GM18526 (cell line): ENCODE data around the gene OR2T11.
"Not testable (repeated sequence)": the region's sequence is repeated elsewhere in the genome, so short reads cannot be mapped to it uniquely, and the experiment has no call there.

Experiments used
- POLR2A ChIP-seq: IDR thresholded peaks from 3 replicates; pipeline ENCODE4 v1.6.1; 2011; ENCODE audit not compliant: insufficient read length; ENCODE audit errors: extremely low read depth

OR2T11 gene, protein sequence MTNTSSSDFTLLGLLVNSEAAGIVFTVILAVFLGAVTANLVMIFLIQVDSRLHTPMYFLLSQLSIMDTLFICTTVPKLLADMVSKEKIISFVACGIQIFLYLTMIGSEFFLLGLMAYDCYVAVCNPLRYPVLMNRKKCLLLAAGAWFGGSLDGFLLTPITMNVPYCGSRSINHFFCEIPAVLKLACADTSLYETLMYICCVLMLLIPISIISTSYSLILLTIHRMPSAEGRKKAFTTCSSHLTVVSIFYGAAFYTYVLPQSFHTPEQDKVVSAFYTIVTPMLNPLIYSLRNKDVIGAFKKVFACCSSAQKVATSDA

DNA sequence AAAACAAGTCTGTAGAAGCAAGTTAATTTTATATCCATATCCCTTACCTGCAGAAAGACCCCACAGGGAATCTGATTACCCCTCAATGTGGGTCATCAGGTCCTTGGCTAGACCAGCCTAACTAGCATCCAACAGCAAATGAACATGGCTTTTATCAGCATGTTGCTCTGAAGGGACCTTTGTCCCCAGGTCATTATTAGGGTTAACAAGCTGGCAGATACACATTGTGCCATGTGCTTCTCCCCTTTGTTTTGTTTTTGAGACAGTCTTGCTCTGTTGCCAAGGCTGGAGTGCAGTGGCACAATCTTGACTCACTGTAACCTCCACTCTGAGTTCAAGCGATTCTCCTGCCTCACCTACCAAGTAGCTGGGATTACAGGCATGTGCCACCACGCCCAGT lies at the start of gene OR2T11:
TSS of gene OR2T11 (minus strand) at position 101 of the 400 bp plus-strand sequence. CDS start 7,963 bp downstream, outside the sequence.
- not testable (repeated sequence) for TF ChIP-seq POLR2A

DNA sequence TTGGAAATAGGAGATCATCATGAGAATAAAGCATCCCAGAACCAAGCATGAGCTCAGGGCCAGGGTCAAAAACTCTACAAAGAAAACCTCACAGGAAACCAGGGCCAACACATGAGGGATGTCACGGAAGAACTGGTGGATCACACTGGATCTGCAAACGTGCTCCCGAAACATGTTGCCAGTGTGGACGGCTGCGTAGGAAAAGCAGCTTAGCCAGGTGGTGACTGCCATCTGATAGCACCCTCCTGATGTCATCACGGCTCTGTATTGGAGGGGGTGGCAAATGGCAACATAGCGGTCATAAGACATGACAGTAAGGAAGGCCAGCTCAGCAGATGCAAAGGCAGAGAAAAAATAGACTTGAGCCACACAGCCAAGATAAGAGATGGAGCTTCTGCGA lies 46.8 kb upstream of the OR2T11 start:
- no peak for TF ChIP-seq POLR2A

DNA sequence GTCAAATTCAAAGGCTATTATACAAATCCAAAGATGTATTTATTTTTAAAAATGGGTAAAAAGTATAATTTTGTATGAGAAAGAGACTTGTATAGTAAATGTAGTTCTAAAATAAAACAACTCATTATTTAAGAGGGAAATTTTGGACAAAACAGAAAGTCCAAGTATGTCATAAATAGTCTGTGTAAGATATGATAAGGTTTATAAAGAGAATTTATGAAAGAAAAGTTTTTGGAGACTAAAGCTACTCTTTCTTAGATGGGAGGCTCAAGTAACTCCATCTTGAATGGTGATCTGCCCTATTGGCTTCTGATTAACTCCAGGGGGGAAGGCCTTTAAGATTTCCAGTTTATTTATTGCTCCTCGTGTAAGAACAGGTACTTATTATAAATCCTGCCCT lies 35.1 kb upstream of the OR2T11 start:
- TF ChIP-seq POLR2A: no peak

DNA sequence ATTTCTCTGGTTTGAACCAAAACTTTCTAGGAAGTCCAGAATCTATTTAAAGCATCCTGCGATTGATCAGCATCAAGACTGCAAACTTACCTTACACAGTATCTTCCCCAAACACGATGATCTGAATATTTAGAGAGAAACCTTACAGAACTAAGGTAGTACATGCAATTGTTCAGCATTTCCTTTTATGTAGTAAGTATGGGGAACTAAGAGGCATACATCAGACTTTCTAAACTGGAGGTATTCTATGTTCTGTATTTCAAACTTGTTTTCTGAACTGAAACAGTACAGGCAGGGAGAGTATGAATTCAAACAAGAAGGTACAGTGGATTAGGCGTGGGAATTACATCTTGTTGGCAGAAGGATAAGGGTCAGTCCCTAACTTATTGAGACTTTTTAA lies 20.5 kb upstream of the OR2T11 start, which contains the start of gene OR2T27:
TSS of gene OR2T27 (minus strand) at position 175 of the 400 bp plus-strand sequence. CDS start 4,644 bp downstream, outside the sequence.
- not testable (repeated sequence) for TF ChIP-seq POLR2A

DNA sequence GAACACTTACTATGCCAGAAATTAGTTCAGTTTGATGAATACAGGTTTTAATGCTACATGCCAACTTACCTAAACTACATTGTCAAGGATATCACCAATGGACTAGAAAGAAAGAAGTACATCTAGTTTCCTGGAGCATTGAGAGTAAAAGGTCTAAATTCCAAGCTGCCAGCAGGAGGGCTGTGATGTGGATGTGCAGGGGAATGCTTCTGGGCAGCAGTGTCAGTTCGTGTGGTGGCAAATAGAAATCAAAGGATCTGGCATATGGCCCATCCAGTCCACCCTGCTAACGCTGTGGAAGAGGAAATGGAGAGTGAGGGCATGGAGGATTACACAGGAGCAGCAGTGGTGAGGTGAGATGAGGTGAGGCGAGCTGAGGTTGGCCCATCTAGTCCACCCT lies 10.3 kb upstream of the OR2T11 start, which contains the start of gene OR2T35:
TSS of gene OR2T35 (minus strand) at position 101 of the 400 bp plus-strand sequence. CDS start 6,020 bp downstream, outside the sequence.
- not testable (repeated sequence) for TF ChIP-seq POLR2A

DNA sequence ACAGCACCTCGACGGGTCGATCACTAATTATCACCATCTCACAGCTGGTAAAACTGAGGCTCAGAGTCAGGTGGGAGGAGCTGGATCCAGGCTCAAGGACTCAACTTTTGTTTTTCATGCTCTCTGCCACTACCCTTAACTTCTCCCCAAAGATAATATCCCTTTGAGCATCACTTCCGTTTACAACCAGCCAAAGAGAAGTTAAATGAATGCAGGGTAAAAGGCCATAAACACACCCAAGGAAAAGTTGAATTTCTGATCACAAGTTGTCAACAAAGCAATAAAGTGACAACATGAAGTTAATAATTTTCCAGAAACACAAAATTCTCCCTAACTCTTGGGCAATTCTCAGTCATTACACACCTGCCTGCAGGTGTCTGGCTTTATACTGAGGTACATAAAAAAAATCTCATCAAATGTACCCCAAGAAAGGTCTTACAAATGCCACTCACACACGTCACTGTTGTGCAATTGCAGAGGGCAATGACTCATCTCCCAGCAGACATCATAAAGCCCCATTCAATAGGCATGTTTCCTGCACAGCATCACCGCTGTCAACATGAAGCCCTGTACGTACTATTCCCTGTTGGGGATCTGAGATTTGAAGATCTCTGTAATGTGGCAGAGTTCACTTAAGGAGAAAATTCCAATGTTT lies 3.4 kb downstream of the OR2T11 start:
- no peak for TF ChIP-seq POLR2A

DNA sequence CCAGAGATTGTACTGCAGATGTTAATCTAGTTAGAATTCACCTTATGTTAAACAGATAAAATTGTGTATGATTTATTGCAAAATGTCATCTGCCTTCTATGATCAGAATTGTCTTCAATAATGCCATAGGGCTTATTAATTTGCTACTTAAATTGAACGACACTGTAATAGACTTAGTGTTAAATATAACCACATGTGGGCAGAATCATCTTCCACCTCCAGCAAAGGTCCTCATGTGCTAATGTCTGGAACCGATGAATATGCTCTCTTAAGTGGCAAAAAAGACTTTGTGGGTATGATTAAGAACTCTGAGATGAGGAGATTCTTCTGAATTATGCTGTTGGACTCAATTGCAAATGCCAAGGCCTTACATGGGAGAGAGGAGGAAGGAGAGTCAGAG lies 4.3 kb downstream of the OR2T11 start:
- TF ChIP-seq POLR2A: no peak

DNA sequence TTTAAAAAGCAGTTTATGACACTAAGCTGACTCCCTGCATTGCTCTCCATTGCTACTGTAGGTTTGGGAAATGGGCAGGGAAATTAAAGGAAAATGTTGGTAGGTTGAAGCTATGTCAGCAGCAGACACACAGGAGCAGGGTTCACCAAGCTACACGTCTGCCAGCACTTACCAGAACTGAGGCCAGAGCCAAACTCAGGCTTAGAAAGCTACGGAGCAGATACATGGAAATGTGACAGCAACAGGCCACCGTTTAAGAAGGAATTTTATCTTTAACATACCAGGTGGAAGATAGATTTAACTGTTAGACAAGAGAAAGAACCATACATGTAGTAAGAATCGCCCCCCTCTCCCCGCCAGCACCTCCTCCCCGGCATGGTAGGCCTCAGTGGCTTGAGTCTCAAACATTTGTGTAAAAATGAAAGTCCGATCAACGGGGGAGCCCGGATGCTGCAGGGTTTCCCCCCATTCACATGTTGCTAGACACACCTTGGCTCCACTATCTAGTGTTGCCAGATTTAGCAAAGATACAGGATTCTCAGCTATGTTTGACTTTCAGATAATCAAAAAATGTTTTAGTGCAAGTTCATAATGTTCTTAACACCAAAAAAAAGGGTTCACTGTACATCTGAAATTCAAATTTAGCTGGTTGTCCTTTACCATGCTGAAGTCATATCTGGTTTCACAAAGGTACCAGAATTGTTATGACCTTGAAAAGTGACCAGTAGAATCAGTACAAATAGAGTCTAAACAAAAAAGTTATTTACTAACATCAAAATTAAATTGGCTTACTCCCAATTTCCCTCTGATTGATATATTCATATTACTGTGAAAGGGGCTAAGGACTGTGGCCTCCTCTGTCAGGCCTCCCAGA lies 6.7 kb downstream of the OR2T11 start:
- TF ChIP-seq POLR2A: no peak

DNA sequence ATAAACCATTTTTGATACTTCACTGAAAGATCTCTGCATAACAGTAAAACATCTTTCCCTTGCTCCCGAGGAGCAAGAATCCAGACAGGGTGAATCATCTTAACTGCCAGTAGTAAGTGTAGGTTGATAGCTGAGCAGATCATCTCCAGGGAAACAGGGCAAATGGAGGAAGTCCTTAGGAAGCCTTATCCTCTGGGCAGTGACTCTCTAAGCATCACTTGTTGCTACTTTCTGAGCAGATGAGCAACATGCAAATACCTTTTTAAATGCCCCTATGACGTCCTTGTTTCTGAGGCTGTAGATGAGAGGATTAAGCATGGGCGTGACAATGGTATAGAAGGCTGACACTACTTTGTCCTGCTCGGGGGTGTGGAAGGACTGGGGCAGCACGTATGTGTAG lies 8.9 kb downstream of the OR2T11 start:
- TF ChIP-seq POLR2A: no peak

DNA sequence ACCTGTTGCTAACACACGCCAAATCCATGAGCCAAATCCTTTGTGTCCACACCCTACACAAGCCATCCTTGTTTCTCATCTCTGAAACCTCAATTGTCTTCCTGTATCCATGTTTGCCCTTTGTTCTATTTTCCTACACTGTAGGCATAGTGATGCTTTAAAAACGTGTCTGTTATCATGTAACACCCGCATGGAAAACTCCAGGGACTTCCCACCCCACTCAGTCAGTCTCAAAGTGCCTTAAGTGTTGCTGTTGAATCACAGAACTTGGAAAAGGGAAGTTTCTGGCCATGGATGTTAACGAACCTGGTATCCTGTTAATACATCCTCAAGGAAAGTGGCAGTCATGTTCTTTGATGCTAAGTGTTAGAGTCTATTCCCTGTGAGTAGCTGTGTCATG lies 9.7 kb downstream of the OR2T11 start:
- no peak for TF ChIP-seq POLR2A

DNA sequence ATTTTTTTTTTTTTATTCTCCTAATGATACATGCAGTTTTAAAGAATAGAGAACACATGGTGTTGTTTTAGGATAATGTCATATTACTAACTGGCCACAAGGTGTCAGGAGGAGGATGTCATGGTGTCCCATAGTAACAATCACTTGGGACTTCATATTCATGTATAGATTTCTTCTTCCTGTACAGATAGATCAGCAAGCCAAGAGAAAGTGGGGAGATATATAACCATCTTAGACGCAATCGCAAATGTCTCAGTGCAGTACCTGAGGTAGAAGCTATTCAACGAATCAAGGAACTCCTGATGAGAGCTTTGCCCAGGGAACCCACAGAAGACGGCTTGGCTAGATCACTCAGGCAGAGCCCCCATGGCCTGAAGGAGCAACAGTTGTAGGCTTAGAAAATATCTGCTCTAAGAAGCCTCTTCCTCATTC lies 12.3 kb downstream of the OR2T11 start:
- no peak for TF ChIP-seq POLR2A

DNA sequence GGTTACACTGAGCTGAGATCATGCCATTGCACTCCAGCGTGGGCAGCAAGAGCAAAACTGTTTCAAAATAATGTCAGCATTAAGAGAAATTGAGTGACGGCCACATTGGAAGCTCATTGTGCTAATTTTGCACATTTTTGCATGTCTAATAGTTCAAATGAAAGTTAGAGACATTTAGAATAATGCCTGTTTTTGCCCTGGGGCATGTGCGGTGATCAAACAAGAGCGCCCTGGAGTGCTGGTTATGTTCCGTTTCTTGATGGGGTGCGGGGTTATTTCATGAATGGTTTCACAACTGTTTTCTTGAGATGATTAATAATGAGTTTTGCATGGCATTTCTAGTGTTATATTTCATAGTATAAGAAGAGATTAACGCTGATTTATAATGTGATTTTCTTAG lies 13.1 kb downstream of the OR2T11 start:
- no peak for TF ChIP-seq POLR2A

DNA sequence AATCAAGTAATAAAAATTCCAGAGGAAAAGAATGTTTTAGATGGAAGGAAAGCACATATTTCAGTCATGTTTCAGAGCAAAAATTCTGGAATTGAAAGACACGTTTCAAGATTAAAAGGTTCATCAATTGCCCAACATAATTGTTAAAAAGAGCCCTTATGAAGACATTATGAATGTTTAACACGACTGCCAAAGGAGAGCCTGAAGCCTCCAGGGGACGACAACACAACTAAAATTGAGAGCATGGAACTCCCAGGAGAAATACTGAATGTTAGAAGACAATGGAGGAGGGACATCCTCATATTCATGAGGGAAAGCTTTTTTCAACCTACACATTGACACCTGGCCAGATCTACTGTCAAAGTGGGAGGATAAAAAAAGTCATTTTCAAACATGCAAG lies 16.0 kb downstream of the OR2T11 start:
- TF ChIP-seq POLR2A: no peak

DNA sequence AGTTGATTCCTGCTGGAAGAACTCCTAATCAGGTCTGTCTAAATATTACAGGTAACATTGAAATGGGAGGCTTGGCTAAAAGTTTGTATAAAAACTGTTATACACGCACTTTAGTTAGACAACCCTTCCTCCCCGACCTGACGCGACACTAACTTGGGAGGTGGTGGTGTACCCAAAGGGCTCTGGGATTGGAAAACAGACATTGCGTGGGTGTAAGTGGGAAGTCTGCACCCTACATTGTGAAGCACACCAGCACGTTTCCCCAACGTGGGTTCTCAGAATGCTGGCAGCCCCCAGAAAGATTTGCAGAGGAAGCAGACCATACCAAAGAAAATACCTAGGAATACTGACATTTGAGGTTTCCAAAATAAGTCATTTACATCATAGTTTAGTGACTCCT lies 16.8 kb downstream of the OR2T11 start:
- no peak for TF ChIP-seq POLR2A

DNA sequence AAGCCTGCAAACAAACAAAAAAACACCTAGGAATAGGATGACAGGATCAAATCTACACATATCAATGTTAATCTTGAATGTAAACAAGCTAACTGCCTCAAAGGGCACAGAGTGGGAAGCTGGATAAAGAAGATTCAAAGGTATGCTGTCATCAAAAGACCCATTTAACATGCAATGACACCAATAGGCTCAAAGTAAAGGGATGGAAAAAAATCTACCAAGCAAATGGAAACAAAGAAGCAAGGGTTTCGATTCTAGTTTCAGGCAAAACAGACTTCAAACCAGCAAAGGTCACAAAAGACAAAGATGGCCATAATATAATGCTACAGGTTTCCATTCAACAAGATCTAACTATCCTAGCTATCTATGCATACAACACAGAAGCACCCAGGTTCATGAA lies 21.1 kb downstream of the OR2T11 start:
- no peak for TF ChIP-seq POLR2A
